GM19455 (cell line): ENCODE results near the gene CLEC16A.
"Not testable (repeated sequence)": the region's sequence is repeated elsewhere in the genome, so short reads cannot be mapped to it uniquely, and the experiment has no call there.

Experiments
- ATAC-seq: cut with Tn5 transposase; IDR thresholded peaks from one replicate; pipeline ENCODE4 v1.9.1; 2021; ENCODE audit not compliant: unreplicated experiment

The CLEC16A gene

DNA sequence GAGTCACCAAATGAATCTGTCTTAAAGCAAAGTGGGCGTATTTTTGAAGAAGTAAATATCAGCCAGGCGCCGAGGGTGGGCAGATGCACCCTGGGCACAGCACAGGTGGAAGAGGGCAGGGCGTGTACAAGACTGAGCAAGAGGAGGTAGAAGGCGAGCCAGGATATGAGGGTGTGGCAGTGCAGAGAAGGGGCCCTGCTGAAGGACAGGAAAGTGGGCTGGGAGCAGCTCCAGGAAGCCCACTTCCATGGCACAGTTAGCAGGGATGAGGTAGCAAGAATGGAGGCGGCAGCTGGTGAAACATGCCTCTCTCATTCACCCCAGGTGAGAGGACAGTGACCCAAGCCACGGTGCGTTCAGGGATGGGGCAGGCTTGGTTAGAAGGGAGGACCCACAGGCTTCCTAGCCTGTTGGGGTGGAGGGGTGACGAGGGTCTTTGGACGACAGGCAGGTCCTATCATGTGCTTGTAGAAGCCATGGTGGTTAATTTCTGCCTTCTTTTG is 149.3 kb downstream of the CLEC16A start:
- no peak for ATAC-seq

DNA sequence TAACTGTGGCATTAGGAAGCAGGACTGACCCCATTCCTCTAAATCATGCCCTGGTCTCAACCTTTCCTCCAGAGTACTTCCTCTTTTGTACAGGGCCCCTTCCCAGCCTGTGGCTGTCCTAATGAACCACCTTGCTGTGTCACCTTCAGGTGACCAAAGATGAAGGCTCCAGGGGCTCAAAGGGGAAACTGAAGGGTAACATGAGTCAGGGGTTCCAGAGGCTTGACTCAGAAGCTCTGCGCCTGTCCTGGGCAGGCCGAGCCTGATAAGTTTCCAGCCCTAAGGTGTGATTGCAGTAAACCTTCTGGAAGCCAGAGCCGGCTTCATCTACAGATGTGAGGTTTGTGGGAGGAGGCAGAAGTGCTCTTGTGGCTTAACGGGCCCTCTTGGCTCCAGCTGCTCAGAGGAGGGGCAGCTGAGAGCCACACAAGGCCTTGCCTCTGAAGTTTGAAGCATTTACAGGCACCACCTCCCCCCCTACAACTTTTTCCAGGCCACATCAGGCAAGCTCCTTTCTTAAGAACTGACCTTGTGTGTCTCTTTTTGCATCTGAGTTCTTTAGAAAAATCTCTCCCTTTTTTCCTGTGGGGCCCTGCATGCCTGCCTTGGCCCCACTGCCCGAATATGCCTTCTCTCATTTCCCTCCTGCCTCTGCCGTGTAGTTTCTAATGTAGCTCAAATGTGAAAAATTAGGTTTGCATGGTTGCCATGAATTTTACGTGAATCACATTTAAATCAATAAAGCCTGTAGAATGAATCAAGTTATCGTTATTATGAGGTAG is 149.9 kb downstream of the CLEC16A start:
- no peak for ATAC-seq

DNA sequence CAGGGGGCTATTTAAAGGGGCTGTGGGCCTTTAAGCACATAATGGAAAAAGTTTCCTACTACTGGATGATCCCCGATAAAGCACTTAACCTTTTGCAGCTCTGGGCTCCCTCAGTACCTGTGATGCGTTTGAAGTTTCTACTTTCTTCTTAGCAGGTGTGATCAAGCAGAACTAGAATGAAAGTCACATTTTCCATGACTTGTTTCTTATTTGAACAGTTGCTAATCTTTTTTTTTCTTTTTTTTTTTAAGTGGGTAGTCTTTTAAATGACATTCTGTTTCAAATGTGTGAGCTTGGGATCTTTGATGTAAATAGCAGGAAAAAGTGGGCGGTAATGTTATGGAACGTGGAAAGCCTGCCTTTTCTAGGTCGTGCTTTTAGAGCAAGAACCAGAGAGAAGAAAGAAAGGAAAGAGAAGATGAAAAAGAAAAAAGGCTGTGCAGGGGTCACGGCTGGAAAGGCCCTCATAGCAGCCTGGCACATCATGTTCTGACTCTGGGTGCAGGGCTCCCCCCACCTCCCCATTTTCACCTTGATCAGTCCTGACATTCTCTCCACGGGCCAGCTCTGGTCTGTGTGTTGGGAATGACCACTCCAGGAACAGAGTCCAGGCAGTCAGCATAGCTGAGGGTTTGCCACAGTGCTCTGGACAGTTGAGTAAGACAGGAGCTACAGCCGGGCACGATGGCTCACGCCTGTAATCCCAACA is 150.6 kb downstream of the CLEC16A start:
- ATAC-seq: no peak

DNA sequence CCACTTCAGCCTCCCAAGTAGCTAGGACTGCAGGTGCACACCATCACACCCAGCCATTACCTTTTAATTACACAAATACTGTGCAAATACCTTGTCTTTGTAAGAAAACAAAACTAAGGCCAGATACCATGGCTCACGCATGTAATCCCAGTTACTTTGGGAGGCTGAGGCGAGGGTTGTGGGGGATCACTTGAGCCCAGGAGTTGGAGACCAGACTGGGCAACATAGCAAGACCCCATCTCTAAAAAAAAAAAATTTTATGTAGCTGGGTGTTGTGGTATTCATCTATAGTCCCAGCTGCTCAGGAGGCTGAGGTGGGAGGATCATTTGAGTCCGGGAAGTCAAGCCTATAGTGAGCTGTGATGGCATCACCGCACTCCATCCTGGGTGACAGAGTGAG is 151.6 kb downstream of the CLEC16A start:
- ATAC-seq: no peak

DNA sequence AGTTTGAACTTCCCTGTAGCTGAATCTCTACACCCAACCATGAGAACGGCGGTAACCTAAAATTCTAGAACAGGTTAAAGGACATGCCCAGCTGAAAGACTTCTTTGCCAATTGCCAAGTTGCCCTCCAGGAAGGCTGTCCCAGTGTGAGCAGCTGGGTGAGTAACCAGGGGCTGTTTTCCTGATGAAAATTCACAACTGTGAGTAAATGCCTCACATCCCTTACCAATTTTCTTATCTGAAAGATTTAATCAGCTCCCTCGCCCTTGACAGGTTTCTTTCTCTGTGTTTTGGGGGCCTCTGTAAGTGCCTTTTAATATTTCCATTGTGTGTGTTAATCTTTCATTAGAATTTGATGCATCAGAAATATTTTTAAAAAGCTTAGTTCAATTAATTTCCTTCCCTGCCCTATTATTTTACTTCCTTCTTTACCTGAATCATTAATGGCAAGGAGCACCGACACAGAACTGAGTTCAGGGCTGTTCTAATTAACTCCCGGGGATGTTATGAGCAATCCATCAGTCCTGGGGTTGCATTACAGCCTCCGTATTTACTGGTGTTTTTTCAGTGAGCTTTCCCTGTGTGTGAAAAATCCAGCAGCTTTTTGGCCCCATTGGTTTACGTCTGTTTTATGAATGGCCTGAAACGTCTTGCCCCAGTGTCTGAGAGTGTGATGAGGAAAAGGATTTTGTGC is 152.9 kb downstream of the CLEC16A start:
- no peak for ATAC-seq

DNA sequence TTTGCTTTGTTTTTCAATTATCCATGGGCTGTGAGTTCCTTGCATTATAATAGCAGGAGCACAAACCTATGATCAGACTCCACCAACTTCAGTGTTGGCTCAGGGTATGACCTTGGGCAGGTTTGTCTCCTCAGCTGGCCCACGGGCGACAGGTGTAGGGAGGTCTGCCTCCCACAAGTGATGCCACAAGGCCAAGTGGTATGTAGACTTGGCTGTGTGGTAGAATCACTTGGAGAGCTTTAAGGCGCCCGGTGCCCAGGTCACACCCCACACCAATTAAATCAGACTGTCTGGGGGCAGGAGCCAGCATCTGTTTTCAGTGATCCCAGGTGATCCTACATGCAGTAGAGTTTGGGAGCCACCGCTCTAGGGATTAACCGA is 153.4 kb downstream of the CLEC16A start:
- no peak for ATAC-seq

DNA sequence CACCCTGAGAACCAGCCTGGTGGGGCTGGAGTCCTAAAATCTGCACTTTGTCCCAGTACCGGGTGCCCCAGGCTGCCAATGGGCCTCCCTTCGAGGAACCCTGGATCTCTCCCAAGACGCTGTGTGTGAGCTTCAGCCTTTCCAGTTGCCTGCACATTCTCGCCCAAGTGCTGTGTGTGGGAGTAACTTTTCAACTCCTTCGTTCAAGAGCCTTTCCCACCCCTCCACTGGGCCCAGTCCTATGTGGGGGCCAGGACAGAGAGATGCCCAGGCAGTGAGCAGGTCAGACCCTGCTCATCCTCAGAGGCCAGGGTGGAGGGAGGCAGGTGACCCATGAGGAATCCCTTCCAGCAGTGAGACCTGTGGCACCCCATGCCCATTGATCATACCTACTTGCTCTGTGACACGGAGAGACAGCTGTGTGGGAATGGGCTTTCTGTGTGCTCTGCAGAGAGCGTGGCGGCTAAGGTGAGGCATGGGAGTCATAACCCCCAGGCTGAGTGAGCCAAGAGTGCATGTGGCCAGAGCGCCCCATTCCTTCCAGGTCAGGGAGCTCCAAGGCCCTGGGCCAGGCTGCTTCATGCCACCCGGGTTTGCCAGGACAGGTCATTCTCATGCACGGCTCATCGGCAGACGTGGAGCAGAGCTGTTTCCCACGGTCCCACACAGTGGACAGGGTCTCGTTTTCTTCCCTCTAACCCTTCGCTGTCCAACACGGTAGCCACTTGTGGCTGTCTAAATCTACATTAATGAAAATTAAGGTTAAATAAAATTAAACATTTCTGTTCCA is 154.4 kb downstream of the CLEC16A start:
- no peak for ATAC-seq

DNA sequence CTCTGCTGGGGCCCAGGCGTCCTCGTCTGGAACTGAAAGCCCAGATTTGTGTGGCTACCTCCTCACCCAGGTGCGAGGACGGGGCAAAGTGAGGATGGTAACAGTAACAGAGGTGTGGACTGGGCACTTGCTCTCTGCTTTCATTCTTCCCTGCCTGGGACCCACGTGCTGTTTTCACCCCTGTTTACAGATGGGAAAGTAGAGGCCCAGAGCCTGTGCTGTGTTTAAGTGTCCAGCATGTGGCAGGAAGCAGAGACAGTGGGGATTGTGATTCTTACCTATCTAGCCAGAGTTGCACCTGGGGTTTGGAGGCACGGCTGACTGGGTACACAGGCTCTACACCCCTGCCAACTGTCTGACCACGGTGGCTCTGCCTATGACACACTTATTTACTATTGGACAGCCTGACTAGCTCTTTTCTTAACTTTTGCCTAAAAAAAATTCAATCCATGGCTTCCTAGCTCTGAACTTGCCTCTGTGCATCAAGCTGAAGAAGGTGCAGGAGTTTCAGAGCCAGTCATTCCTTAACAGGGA is 155.4 kb downstream of the CLEC16A start:
- no peak for ATAC-seq

DNA sequence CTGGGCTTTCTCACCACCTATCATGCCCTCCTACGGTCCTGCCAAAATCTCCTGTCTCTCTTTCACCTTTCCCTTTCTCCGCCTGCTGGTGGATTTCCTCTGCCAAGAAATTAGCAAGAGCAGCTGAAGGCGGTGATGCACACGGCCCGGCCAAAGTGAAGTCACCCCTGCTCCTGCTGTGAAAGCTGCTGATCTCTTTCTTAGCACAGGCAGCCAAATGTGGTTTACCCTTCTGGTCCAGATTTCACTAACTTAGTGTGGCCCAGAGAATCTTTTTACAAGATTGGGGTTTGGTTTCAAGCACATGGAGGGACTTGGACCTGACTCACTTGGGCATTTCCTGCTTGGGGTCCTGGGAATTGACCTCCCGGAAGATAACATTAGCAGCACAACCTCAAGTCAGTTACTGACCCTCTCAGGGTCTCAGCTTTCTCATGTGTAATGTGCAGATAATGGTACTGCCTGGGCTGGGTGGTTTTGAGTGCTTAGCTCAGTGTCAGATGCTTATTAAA is 155.9 kb downstream of the CLEC16A start:
- ATAC-seq: no peak

DNA sequence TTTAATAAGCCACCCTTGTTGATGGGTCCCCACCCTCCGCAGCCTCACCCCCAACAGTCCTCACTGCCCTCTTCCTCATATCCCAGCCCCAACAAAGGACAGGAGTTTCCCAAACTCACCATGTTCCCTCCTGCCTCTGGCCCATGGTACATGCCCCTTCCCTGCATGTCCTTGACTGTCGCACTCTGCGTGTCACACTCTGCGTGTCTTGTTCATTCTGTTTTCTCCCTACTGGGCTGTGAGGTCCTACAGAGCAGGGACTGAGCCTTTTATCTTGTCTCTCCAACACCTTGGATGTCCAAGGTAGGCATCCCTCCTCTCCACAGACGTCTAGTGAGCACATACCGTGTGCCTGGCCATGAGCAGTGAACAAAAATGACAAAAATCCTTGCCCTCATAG is 156.9 kb downstream of the CLEC16A start:
- ATAC-seq: no peak

DNA sequence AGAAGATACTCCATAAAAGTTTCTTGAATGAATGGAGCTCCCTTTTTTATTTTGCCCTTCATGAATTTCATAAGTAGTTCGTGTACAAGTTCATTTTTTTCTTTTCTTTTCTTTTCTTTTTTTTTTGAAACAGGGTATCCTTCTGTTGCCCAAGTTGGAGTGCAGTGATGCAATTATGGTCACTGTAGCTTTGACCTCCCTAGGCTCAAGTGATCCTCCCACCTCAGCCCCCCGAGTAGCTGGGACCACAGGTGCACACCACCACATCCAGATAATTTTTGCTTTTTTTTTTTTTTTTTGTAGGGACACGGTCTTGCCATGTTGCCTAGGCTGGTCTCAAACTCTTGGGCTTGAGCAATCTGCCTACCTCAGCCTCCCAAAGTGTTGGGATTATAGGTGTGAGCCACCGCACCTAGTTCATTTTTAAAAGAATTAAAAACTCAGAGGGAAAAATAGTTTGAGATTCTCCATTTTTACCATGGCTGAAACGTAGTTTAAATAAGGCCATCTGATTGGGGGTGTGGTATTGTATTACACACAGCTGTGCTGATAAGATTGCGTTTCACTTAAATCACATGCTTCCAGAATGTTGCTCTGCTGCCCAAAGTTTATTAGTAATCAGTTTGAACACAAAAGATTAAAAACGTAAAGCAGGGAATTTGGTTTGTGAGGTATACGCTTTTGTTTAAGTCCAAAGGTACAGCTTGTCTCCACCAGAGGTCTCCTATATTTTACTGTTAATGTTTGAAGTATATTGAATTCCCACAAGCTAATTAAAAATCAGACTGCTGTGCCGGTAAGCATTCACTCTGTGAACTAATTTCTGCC is 157.5 kb downstream of the CLEC16A start:
- ATAC-seq: no peak

DNA sequence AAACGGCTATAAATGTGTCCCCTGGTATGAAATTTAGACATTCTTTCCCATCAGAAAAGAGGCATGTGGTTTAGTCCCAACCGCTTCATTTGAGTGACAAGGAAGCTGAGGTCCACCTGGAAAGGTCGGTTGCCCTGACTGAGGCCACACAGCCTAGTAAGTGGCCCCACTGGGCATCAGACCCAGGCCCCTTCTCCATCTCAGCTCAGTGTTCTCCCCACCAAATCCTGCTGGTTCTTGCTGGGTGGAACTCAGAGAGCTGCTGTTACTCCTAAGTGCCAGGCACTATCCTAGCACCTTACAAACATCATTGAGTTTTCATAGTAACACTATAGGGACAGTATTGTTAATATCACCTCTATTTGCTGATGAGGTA is 158.1 kb downstream of the CLEC16A start:
- no peak for ATAC-seq

DNA sequence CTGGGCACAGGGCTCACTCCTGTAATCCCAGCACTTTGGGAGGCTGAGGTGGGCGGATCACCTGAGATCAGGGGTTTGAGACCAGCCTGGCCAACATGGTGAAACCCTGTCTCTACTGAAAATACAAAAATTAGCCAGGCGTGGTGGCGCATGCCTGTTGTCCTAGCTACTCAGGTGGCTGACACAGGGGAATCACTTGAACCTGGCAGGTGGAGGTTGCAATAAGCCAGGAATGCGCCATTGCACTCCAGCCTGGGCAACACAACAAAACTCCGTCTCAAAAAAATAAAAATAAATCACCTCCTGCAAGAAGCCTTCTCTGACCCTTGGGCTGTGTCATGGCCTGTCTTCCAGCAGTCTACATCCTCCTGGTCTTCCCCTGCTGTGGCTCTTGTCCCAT is 158.9 kb downstream of the CLEC16A start:
- not testable (repeated sequence) for ATAC-seq

DNA sequence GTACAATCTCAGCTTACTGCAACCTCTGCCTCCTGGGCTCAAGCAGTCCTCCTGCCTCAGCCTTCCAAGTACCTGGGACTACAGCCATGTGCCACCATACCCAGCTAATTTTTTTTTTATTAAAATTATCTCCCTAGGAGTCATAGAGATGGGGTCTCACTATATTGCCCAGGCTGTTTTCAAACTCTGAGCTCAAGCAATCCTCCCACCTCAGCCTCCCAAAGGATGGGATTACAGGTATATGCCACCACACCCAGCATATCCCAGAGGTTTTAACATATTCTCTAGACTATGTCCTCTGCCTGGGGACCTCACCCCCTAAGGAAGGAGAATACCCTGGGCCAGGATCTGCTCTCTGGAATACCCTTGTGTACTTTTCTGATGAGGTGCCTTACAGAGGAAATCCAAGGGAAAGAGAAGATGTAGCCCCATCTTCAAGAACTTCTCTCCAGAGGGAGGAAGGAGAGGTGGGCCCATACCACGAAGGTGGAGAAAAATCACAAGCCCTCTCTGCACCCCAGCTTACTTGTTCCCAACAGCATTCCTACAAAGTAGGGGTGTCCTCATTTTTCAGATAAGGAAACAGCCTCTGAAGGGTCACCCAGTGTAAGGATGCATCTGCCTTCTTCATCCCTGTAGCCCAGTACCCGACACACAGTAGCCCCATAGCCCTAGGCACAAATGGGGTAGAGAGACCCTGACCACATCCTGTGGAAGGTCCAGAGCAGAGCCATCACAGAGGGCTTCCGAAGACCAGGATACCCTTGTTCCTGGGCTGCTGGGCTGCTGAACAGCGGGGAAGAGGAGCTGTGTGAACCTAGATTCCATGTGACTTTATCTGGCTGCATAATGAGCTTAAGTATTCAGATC is 160.0 kb downstream of the CLEC16A start:
- ATAC-seq: peak; percentile 14

DNA sequence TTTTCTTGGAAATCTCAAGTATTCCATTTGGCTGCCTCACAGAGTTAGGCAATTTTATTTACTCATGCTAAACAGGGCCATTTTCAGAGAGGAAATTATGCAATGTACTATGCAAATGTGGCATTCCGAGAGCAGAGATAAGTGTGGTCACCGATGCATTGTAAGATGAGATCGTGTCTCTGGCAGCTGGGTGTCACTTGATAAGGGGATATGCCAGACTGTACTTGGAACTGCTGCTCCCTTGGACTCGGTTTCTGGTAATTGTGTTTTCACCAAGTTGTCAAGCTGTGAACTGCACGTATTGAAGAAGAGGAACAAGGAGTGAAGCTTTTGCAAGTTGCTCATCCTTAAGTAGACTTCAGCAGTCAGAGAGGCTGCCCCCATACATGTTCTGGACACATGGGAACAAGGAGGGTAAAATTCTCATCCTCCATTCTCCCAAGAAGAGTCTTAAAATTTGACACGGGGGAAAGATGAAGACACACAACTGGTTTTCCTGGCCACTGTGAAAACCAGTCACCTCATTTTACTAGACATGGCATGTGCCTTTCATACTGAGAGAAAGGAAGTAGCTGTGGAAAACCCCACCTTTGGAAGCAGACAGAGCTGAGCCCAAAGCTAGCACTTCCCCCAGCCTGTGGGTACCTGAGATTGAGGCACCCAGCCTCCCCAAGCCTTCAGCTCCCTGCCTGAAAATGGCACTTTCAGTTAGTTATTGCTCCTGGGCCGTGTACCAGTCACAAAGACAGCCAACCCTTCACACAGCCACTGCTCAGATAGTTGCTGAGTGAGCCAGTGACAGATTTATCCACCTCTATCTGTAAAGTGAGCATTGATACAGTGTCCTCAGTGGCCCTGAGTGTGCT is 160.9 kb downstream of the CLEC16A start:
- peak; percentile 72 for ATAC-seq

DNA sequence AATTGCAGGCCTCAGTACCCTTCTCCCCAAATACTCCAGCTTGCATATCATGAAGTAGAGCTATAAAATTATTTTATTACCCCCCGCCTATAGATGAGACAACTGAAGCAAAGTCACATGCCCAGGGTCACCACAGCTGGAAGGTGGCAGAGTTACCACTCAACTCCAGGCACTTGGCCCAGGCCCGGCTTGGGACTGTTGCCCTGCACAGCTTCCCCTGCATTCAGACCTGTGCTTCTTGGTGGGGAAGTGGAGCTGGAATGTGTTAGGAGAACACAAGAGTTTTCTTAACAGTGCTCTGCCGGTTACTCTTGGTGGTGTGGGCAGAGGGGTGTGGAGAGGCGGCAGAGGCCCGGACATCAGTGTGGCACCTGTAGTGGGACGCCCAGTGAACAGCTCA is 162.4 kb downstream of the CLEC16A start:
- no peak for ATAC-seq

DNA sequence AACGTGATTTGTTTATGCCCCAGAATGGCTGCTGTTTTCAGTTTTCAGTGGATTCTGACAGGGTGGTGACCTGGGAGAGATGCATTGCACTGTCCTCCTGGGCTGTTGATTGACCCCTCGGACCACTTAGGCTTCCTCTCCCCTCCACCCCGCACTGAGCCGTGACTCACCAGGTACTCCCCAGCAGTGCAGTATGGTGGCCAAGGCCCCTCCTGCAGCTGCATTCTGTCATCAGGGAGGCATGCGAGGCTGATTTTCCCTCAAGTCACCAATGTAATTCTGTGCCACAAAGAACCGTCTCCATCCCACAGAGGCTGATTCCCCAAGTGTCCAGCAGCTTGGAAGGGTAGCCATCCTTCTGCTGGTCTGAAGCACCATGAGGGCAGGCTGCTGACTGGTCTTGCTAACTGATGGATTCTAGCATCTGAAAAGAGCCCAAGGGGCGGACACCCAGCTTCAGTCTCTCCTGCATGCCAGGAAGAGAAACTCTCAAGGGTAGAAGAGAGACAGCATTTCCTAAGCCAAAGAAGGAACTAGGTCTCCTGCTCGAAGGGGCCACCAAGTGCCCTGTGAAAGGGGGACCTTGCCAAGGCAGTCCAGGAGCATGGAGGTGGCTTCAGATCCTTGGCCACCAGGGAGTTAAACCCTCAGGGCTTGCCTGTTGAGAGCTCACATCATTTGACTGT is 163.6 kb downstream of the CLEC16A start:
- no peak for ATAC-seq
